CD4-positive, alpha-beta T cell (primary cell): ENCODE data around the gene ARHGEF5. TPM values are rescaled to one million over a fixed set of nuclear protein-coding genes. Genes with fewer than 3 reads are reported as not detected.

ENCODE experiments used
- ATAC-seq: fragments of 200-7000 bp; cut with Tn5 transposase; one replicate; pipeline ENCODE4 v1.10.0; 2022; ENCODE audit warnings: mild to moderate bottlenecking; ENCODE audit not compliant: poor library complexity
- CTCF ChIA-PET: fragments of 350-600 bp; sonication (Branson Sonifier 250); formaldehyde crosslinking; loops from one replicate; lab custom pipeline; 2021; ENCODE audit warnings: antibody characterized with exemption, inconsistent platforms; lab: Charles Lee
- POLR2A ChIA-PET: fragments of 350-600 bp; sonication (Branson Sonifier 250); formaldehyde crosslinking; loops from one replicate; lab custom pipeline; 2021; ENCODE audit warnings: antibody characterized with exemption, inconsistent platforms; lab: Charles Lee
- DNase-seq, 14 experiments: peaks; one replicate each; pipeline ENCODE4 v3.0.0-alpha.2; 2013 to 2020; ENCODE audit warnings: mixed read lengths in 2 of 14
- H3K27ac ChIP-seq, 2 donors: one replicate each; pipeline versions ENCODE4 v1.5.1 to v1.7.0; 2013; ENCODE audit warnings: low read length in 2 of 2, low read depth in 1 of 2, mild to moderate bottlenecking in 1 of 2
- H3K27me3 ChIP-seq, 2 experiments: 1 replicate in 1 of 2; 2 replicates in 1 of 2; pipeline versions ENCODE4 v1.6.1 to v1.7.0; 2013; ENCODE audit warnings: low read length in 2 of 2, control low read depth in 1 of 2, mild to moderate bottlenecking in 1 of 2, moderate library complexity in 1 of 2; ENCODE audit not compliant: insufficient read depth in 2 of 2, control insufficient read depth in 1 of 2
- H3K36me3 ChIP-seq: one replicate; pipeline ENCODE4 v1.6.1; 2013; ENCODE audit warnings: low read length, control low read depth; ENCODE audit not compliant: insufficient read depth
- H3K4me1 ChIP-seq: one replicate; pipeline ENCODE4 v1.6.1; 2013; ENCODE audit warnings: low read length, control low read depth; ENCODE audit not compliant: insufficient read depth
- H3K4me3 ChIP-seq: one replicate; pipeline ENCODE4 v1.5.1; 2013; ENCODE audit warnings: mild to moderate bottlenecking, low read length, moderate library complexity
- H3K9me3 ChIP-seq, 2 experiments: 1 replicate in 1 of 2; 2 replicates in 1 of 2; pipeline versions ENCODE4 v1.6.1 to v1.7.0; 2013; ENCODE audit warnings: low read length in 2 of 2, mild to moderate bottlenecking in 2 of 2, control low read depth in 1 of 2, moderate library complexity in 1 of 2; ENCODE audit not compliant: control insufficient read depth in 1 of 2, insufficient read depth in 1 of 2
- H3K27ac Mint-ChIP-seq: one replicate; pipeline ENCODE4 v1.8.0; 2020; ENCODE audit warnings: mixed read lengths
- H3K27me3 Mint-ChIP-seq: one replicate; pipeline ENCODE4 v1.8.0; 2021; ENCODE audit warnings: mixed read lengths
- H3K36me3 Mint-ChIP-seq: one replicate; pipeline ENCODE4 v1.8.0; 2021; ENCODE audit warnings: low read depth, mixed read lengths
- H3K4me1 Mint-ChIP-seq: one replicate; pipeline ENCODE4 v1.8.0; 2021; ENCODE audit warnings: low read depth, mixed read lengths
- H3K4me3 Mint-ChIP-seq: one replicate; pipeline ENCODE4 v1.8.0; 2020; ENCODE audit warnings: mild to moderate bottlenecking, mixed read lengths
- H3K9me3 Mint-ChIP-seq: one replicate; pipeline ENCODE4 v1.8.0; 2020; ENCODE audit warnings: mixed read lengths
- intact Hi-C, 2 experiments: fragments of 100-400 bp; cut with DNase I in 1 of 2; cut with micrococcal nuclease in 1 of 2; formaldehyde crosslinking; loops; one replicate each; pipeline versions ENCODE4 v1.15.1 to v1.9.0; 2023 to 2025; cut with DNase I, micrococcal nuclease
- total RNA-seq, 174 experiments: library from RNA in 2 of 174; stranded (reverse) in 2 of 174; gene quantifications; one replicate each; pipeline ENCODE4 v1.2.3 and lab custom pipeline; 2021 to 2026
- TF ChIP-seq, protein P1 (sequence below): fragments of 200-600 bp; IDR thresholded peaks from one replicate; pipeline ENCODE4 v1.8.0; 2022; ENCODE audit warnings: antibody characterized with exemption, mild to moderate bottlenecking

Gene ARHGEF5
- total RNA-seq, 2 experiments from 2014 or later: 7.9 to 9.0 TPM

DNA sequence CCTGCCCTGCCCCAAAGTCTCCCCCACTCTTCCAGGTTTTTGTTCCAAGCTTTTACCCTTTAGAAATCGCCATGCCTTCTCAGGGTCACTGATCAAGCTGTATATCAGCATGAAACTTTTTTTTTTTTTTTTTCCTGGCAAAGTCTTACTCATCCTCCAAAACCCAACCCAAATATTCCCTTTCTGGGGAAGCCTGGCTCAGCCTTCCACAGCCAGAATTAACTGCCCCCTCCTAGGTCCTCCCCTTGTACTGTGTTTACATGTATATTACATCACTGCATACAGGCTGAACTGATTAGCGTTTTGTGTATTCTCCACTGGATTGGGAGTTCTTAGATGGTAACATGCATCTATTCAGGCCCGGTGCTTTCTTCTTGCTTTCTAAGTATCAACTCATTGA lies 52.9 kb downstream of the ARHGEF5 start:
- no peaks in the 10 kb centered on the region for H3K9me3 Mint-ChIP-seq
- no peaks in the 10 kb centered on the region for H3K36me3 Mint-ChIP-seq

DNA sequence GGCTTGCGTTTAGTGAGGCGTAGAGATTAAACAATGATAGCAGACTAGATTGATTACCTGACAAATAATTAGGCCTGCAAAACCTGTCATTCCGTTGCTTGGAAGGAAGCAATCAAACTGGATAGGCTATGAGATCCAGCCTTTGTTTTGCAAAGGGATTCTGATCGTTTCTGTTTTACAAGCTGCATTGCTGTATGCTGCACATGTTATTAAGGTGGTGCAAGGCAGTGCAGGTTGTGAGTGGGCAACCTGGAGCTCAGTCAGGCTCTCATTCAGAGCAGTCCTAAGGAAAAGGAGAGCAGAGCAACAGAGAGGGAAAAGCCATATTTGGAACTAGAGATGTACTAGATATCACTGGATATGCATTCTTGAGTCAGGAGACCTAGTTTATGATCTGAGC lies 55.2 kb downstream of the ARHGEF5 start:
- no peaks in the 10 kb centered on the region for H3K9me3 ChIP-seq
- Mint-ChIP-seq H3K27ac (no peak overlapping the region), H3K4me3 (no peak overlapping the region), H3K36me3 (no peaks in the 10 kb centered on the region), H3K9me3 (no peaks in the 10 kb centered on the region), H3K4me1 (no peaks in the 10 kb centered on the region), H3K27me3 (peaks cover 21% of the 10 kb centered on the region)
- DNase-seq (no peak), ATAC-seq (no peak)
- ChIA-PET POLR2A (no interaction called here), CTCF (interaction anchor here (0.7 kb wide), 1 partner anchor 122 kb away, joined by 3 read pairs; no protein-coding TSS in a partner anchor)
- intact Hi-C loops: no loop called here
- no peaks in the 10 kb centered on the region for H3K27me3 ChIP-seq
- no peaks in the 10 kb centered on the region for H3K4me1 ChIP-seq
- H3K27ac ChIP-seq: no peak overlapping the region
- H3K36me3 ChIP-seq: no peaks in the 10 kb centered on the region
- H3K4me3 ChIP-seq: no peak overlapping the region
- TF ChIP-seq, protein P1, sequence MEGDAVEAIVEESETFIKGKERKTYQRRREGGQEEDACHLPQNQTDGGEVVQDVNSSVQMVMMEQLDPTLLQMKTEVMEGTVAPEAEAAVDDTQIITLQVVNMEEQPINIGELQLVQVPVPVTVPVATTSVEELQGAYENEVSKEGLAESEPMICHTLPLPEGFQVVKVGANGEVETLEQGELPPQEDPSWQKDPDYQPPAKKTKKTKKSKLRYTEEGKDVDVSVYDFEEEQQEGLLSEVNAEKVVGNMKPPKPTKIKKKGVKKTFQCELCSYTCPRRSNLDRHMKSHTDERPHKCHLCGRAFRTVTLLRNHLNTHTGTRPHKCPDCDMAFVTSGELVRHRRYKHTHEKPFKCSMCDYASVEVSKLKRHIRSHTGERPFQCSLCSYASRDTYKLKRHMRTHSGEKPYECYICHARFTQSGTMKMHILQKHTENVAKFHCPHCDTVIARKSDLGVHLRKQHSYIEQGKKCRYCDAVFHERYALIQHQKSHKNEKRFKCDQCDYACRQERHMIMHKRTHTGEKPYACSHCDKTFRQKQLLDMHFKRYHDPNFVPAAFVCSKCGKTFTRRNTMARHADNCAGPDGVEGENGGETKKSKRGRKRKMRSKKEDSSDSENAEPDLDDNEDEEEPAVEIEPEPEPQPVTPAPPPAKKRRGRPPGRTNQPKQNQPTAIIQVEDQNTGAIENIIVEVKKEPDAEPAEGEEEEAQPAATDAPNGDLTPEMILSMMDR: no peak

More for the DNA sequence above, 52.9 kb downstream of the ARHGEF5 start:
- Histone ChIP-seq H3K4me1 (no peaks in the 10 kb centered on the region), H3K9me3 (no peaks in the 10 kb centered on the region), H3K27me3 (no peaks in the 10 kb centered on the region), H3K27ac (no peak overlapping the region), H3K36me3 (no peaks in the 10 kb centered on the region), H3K4me3 (no peak overlapping the region)
- H3K4me1 Mint-ChIP-seq: no peaks in the 10 kb centered on the region
- DNase-seq: no peak
- no peak for ATAC-seq
- ChIA-PET CTCF (no interaction called here), POLR2A (no interaction called here)
- no peak overlapping the region for H3K4me3 Mint-ChIP-seq
- TF ChIP-seq, protein P1: no peak
- no peak overlapping the region for H3K27ac Mint-ChIP-seq
- intact Hi-C loops: no loop called here
- H3K27me3 Mint-ChIP-seq: peaks cover 12% of the 10 kb centered on the region

DNA sequence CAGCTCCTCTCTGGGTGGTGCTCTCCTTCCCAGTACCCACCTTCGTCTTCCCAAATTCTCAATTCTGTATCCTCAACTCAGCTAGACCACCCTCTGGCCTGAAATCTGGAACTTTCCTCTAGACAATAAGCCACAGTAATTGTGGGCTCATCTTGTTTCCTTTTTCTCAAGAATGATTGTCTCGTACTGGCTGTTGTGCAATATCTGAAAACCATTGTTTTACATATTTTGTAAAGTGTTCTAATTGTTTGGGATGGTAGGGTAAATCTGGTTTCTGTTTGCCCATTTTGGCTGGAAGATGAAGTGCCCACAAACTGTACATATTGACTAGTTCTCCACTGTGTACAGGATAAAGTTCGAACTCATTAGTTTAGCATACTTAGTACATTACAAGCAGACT lies 59.6 kb downstream of the ARHGEF5 start:
- Mint-ChIP-seq H3K4me3 (no peak overlapping the region), H3K9me3 (no peaks in the 10 kb centered on the region), H3K27me3 (peaks cover 24% of the 10 kb centered on the region), H3K4me1 (no peaks in the 10 kb centered on the region), H3K36me3 (no peaks in the 10 kb centered on the region), H3K27ac (no peak overlapping the region)
- Histone ChIP-seq H3K9me3 (peaks cover 0 to 7% of the 10 kb centered on the region in 2 experiments), H3K27ac (no peak overlapping the region), H3K36me3 (no peaks in the 10 kb centered on the region), H3K4me1 (no peaks in the 10 kb centered on the region), H3K27me3 (no peaks in the 10 kb centered on the region), H3K4me3 (no peak overlapping the region)
- ChIA-PET CTCF (no interaction called here), POLR2A (no interaction called here)
- DNase-seq: no peak
- ATAC-seq: no peak
- intact Hi-C loops: no loop called here
- TF ChIP-seq, protein P1: no peak
